GM12892 (cell line): ENCODE results near the gene SRRT.

Experiments
- POLR2A ChIP-seq: IDR thresholded peaks from 2 replicates; pipeline ENCODE4 v1.6.1; 2011; ENCODE audit warnings: low read depth, low read length, control low read depth
- POLR2AphosphoS5 ChIP-seq: IDR thresholded peaks from 2 replicates; pipeline ENCODE4 v1.6.1; 2011; ENCODE audit warnings: low read depth, low read length, control low read depth

DNA sequence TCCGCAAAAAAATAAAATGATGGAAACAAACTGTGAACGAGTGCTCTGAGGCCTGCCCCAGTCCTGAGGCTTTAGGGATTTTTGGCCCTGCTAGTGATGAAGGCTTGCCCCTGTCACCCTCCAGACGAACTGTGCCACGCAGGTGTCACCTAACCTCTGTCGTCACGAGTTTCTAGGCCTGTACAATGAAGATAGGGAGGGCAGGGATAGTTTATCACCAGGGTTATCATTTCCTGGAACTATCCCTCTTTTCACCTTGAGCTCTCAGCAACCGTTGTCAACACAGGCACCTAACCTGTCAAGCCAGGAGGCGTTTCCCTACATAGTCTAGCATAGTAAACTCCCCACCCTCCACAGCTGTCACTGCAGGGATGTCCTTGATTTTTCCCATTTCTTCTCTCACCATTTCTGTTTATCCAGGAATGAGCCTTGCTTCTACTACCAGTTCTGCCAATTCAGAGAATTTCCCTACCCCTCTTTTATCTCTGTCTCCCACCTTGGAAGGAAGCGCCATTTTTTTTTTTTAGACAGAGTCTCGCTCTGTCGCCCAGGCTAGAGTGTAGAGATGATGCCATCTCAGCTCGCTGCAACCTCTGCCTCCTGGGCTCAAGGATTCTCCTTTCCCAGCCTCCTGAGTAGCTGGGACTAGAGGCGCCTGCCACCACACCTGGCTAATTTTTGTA lies 23.0 kb downstream of the SRRT start:
- TF ChIP-seq POLR2AphosphoS5 (no peak), POLR2A (no peak)
